Forelimb muscle (tissue), 1 donor: Measurements from ENCODE around the gene GNAT2. TPM values are rescaled to one million over a fixed set of nuclear protein-coding genes. Genes with fewer than 3 reads are reported as not detected.
"Not testable (repeated sequence)": the region's sequence is repeated elsewhere in the genome, so short reads cannot be mapped to it uniquely, and the experiment has no call there.

Experiments
- DNase-seq: peaks from one replicate; pipeline ENCODE4 v3.0.0-alpha.2; 2013; ENCODE audit warnings: low read depth
- polyA plus RNA-seq: library from polyadenylated mRNA; unstranded; fragments of 120-200 nt; gene quantifications from one replicate; pipeline ENCODE4 v1.2.1, GENCODE V29; 2013; ENCODE audit not compliant: insufficient read length

Gene GNAT2
- not detected for polyA plus RNA-seq

DNA sequence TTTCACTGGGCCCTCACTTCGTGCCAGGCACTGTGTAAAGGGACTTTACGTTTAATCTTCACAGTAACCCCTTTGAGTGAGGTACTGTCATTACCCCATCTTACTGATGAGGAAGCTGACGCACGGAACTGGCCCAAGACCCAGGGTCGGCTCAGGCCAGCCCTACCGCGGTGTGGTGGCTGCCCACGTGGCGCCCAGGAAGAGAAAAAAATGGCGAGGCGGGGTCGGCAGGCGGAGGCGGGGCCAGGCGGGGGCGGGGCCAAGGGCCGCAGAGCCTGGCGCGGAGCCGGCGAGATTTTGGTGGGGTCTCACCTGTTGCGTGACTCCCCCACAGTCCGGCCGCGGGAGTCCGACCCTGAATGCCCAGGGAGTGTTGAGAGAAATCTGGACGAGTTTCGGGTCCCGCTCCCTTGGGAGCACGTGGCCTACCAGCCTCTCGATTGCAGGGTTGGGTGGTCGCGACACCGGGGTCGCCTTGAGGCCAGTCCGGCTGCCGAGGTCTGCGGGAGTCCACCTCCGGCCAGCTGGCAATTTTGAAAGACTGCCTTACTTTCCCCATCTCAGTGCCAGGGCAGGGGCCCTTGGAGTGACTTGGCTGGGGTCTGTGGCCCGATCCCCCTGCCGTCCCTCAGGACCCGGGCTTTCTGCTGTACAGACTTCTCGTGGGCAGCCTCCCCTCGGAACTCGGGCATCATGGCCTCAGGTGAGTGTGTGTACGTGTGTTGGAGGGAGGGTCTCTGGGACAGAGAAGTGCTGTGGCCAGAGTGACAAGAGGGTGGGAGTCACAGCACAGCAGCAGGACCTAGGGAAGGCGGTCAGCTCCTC is at the start of gene GNAT2, which contains the start of gene AMPD2:
TSS of gene GNAT2 (minus strand) at position 41 of the 825 bp plus-strand sequence. CDS start 6,746 bp downstream, outside the sequence.
TSS of gene AMPD2 (plus strand) at position 262 of the 825 bp plus-strand sequence. CDS start 1,339 bp downstream, outside the sequence.
- no peak for DNase-seq

DNA sequence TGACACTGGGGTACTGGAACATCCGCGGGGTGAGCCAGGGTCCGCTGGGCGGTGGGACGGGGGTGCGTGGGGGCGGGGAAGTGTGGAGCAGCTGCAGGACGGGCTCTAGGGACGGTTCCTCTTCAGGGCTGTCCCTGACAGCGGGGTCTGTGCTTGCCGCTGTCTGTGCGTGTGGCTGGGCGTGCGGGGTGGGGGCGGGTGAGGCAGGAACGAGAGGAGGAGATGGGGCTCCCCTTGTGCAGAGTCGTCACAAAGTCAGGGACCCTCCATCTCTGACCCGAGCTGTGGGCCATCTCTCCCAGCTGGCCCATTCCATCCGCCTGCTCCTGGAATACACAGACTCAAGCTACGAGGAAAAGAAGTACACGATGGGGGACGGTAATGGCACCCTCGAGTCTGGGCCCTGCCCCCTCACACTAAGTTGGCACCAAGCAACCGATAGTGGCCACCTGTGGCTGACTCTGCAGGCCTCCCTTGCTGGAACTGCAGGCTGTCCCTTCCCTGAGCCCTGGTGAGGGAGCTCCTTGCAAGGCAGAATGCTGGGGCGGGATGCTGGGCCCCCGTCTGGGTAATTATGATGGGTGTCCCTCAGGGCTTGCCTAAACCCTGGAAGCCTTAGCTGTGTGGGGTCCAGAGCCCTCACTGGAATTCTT is 48.8 kb upstream of the GNAT2 start:
- DNase-seq, result no peak

DNA sequence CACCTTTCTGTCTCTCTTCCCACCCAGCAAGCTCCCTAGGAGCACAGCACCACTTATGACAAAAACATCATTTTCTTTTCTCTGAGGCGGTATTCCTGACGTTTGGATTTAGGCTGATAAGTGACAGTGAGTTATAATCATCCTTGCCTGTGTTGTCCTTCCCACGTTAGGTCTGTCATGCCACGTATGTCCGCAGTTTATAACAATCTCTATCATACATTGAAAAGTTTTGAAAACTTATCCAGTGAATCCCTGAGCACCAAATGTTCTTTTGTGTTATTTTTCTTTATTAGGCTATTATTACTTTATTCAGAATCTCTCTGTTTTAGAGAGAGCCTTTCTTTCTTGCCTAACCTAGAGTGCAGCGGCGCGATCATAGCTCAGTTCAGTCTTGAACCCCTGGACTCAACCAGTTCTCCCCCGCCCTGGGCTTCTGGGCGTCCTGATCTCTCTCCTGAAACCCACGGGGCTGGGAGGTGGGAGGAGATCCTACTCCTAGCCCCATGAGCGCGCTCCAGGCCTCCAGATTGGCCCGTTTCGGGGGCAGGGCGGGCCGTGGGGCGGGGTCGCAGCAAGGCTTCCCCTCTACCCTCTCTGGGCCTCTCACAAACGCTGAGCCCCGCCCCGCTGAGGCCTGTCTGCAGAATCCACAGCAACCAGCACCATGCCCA is 48.2 kb upstream of the GNAT2 start, which contains the start of gene GSTM2:
TSS of gene GSTM2 (plus strand) at position 606 of the 671 bp plus-strand sequence. CDS start at position 665, 59 bp downstream.
- DNase-seq, result peak; percentile 64

DNA sequence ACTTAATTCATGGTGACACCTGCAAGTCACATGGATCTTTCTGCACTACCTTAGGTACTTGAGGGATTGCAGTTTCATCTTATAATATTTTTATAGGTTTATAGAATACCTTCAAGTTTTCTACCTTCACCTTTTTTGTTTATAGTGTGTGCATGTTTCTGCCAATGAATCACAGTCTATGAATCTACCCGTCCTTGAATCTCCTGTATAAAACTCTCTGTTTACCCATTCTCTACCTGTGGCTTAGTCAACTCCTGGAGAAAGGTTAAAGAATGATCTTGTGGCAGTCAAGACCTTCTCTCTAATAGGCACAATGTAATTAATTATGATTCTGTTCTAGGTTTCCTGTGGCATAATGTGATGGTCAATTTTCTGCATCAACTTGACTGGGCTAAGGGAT is 45.3 kb upstream of the GNAT2 start:
- DNase-seq, result no peak

DNA sequence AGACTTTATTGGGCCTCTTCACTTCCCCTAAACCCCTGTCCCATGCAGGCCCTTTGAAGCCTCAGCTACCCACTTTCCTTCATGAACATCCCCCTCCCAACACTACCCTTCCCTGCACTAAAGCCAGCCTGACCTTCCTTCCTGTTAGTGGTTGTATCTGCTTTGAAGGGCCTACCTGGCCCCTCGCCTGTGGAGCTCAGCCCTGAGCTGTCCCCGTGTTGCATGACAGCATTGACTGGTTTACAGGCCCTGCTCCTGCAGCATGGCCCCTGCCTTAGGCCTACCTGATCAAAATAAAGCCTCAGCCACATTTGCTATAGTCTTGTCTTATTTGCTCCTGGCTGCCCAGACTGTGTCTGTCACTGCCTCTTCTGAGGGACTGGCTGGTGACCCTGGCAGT is 42.0 kb upstream of the GNAT2 start:
- DNase-seq, result no peak

DNA sequence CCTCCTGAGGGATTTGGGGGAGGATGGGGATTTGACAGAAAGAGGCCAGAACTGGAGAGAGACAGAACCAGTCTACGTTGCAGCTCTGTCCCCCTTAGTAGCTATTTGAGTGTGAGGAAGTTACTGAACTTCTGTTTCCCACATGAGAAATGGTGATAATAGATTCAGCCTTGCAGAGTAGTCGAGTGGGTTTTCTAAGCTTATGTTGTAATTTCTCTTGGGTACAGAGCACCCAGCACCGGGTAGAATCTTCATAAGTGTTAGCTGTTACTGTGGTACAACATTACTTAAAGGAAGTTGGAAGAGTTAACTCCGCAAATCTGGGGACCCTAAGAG is 41.2 kb upstream of the GNAT2 start:
- not testable (repeated sequence) for DNase-seq

DNA sequence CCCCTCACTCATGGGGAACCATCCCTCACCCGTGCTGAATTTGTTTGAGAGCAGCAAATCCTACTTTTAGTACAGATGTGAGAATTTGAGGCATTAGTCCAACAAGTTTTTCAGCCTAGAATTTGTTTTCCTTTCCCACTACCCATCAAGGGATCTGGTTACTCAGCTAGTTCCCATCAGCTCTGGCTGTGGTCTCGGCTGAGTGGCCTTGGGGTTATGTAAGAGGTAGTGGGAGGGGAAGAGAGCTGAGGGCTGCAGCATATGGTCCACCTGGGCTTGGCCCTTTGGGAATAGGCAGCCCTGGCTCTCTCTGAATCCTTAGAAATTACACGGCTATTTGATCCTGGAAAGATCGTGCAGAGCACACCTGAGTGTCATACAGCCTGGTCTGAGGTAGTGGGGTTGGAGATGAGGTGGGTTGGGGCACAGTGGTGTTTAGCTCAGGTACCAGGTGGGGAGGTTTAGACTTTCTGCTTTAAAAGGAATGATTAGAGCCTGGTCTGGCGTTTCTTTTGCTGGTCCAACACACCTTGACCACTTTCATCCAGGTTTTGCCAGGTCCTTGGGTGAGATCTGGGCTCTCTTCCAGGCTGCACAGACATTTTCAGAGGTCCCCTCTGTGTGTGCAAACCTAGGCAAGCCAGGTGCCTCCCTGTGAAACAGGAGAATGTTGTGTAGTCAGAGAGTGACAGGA is 40.7 kb upstream of the GNAT2 start:
- no peak for DNase-seq

DNA sequence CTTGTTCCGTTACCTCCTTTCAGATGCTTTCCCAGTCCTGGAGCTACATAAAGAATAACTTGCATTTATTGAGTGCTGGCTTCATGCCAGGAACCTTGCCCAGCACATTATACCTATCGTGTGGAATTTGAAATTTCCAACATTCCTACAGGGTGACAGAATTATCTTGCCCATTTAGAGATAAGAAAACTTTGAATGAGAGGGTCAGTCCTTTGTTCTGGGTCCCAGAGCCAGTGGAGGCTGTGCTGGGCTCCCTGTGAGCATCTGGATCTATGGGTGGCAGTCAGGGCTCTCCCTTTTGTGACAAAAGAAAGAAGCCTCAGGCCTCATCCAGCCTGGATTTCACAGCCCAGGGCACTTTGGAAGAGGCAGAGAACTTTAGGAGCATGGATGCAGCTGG is 39.7 kb upstream of the GNAT2 start:
- DNase-seq, result no peak

DNA sequence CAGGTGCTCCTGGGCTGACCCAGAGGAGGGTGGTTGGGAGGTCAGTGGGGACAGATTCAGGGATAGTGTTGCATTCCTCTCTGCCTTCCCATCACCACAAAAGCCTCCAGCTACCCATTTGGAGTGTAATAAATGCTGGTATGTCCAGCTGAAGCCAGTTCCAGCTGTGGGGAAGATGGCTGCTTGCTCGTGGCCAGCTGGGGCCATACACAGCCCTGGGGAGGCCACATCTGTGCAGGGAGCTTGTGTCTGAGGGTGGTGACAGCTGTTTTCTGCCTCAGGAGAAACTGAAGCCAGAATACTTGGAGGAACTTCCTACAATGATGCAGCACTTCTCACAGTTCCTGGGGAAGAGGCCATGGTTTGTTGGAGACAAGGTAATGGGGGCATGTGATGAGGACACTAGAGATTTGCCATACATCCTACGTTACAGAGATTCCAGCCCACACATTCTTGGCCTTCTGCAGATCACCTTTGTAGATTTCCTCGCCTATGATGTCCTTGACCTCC is 39.2 kb upstream of the GNAT2 start:
- no peak for DNase-seq

DNA sequence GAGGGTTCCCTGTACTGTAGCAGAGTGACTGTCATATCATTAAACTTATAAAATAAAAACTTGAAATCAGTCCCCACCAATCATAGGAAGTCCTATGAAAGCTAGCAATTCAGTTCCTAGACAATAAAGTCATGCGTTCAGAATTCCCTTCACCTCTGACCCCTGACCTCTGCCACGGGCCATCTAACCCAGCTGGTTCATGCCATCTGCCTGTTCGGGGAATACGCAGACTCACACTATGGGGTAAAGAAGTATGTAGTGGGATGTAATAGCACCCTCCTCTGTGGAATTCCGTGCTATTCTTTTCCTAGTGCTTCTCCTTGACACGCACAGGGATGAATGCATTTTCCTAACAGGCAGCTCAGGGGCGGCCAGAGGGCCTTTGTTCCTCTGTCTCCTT is 38.6 kb upstream of the GNAT2 start:
- DNase-seq, result no peak

DNA sequence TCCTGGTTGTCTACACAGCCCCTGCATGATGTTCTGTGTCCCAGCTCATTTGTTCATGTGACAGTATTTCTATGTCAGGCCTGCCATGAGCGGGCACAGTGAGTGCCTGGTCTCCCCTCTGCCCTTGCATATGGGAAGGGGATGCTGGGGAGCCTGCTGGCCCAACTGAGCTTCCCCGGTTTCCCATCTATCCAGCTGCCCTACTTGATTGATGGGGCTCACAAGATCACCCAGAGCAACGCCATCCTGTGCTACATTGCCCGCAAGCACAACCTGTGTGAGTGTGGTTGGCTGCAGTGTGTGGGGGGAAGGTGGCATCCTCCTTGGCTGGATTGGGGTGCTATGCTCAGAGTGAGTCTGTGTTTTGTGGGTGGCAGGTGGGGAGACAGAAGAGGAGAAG is 38.0 kb upstream of the GNAT2 start:
- DNase-seq, result no peak

DNA sequence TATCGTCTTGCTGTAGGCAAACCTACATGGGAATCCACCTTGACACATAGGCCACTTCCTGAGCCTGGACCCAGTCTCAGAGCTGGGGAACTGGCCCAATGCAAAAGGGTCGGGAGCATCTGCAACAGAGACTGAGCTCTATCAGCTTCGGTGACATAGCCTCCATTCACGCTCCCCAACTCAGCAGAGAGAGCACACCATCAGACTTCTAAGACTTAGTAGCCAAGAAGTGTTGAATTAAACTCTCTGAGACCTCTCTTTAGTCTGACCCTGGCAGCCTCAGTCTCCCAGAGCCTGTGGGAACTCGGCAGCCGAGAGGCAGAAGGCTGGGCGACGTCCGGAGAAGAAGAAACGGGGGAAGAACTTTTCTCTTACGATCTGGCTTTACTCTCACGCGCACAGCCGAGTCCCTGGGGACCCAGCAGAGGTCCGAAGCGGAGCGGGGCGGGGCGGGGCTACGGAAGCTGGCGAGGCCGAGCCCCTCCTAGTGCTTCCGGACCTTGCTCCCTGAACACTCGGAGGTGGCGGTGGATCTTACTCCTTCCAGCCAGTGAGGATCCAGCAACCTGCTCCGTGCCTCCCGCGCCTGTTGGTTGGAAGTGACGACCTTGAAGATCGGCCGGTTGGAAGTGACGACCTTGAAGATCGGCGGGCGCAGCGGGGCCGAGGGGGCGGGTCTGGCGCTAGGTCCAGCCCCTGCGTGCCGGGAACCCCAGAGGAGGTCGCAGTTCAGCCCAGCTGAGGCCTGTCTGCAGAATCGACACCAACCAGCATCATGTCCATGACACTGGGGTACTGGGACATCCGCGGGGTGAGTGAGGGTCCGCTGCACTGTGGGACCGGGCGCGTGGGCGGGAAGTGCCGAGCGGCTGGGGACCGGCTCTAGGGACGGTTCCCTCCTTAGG is 36.5 kb upstream of the GNAT2 start, which contains the start of gene GSTM4:
TSS of gene GSTM4 (plus strand) at position 485 of the 905 bp plus-strand sequence. CDS start at position 776, 291 bp downstream.
- no peak for DNase-seq

DNA sequence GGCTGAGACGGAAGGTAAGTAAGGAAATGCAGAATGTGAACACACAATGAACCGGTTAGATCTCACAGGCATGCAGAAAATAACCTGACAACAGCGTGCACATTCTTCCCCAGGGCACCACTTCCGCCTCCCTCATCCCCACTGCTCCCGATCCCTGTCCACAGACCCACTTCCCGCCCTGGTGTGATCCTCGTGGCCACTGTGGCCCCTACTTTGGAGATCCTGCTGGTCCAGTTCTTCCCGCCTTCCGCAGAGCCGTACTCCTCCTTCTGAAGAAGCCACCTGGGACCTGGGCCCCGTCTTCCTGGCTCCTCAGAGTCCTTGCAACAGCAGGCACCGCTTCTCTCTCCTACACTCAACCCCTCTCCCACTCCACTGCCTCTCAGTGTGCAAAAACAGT is 35.1 kb upstream of the GNAT2 start:
- no peak for DNase-seq

DNA sequence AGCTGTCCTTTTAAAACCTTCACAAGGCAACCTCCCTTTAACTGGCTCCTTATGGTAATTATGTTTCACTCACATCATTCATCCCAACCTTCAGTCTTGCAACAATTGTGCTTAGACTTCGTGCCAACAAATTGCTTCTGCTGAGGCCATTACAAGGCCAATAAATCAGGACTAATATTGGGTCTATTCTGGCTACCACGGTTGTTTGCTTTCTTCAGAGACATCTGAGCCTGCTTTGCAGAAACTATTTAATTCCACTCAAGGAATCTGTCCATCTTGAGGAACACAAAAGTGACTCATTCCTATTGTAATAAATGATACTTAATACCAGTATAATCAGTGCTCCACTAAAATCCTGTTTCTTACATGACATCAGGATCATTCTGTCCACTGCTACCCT is 33.9 kb upstream of the GNAT2 start:
- no peak for DNase-seq

DNA sequence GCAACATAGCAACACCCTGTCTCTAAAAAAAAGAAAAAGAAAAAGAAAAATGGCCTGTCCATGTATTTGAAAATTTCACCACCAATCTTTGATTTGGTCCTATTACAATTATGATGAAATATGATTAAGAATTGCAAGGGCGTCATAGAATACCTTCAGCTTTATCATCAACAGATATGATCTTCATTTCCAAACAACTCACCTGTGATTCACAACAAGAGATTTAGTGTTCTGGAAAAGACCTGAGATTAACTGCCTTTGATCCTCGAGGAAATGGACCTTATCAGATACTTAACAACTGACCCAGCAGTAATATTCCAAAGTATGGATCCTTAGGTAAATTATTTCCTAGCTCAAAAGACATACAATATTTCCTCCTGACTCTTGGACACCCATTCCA is 33.0 kb upstream of the GNAT2 start:
- no peak for DNase-seq

DNA sequence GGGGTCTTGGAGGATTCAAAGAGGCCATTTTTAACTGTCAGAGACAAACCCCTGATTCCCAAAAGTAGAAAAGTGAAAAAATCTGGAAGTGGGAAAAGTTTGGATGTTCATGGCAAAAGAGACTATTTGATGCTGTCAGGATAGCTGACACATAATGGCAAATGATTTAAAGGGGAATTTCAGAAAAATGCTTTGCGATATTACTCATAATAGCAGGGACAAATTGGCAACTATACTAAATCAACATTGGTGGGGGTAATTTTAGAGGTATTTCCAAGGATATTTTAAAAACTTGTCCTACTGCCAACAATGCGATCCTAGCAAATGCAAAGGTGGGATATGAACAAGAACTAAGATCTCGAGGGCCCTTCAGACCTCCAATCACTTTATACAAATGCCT is 31.2 kb upstream of the GNAT2 start:
- DNase-seq, result no peak

DNA sequence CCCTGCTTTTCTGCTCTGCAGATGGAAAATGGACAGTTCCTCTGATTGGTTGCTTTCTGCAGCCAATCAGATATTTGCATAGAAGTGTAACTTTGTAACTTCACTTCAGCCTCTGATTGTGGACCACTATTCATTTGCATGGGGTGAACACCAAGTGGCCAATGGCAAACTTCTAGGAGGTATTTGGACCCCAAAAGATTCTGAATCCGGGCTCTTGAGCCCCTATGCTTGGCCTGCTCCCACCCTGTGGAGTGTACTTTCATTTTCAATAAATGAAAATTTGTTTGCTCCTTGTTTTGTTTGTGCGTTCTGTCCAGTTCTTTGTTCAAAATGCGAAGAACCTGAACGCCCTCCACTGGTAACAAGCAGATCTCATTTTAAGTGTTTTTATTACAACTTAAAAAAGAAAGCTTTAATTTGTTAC is 30.1 kb upstream of the GNAT2 start:
- DNase-seq, result no peak

DNA sequence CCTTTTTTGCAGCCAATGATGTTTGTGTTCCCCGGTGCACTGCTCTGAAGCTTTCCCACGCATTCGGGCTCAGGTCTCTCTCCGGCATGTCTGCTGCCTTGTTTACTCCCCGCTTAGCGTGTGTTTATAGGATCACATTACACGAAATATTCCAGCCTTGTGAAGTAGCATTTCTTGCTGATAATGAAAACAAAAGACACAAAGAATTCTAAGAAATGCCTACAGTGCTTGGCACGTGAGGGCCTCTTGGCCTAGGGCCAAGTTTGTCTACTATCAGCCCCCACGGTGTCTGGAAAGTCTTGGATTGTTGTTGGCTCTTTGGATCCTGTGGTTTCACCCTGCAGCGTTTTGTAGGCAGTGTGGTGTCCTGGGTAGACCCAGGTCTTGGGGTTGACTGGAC is 25.3 kb upstream of the GNAT2 start:
- no peak for DNase-seq

DNA sequence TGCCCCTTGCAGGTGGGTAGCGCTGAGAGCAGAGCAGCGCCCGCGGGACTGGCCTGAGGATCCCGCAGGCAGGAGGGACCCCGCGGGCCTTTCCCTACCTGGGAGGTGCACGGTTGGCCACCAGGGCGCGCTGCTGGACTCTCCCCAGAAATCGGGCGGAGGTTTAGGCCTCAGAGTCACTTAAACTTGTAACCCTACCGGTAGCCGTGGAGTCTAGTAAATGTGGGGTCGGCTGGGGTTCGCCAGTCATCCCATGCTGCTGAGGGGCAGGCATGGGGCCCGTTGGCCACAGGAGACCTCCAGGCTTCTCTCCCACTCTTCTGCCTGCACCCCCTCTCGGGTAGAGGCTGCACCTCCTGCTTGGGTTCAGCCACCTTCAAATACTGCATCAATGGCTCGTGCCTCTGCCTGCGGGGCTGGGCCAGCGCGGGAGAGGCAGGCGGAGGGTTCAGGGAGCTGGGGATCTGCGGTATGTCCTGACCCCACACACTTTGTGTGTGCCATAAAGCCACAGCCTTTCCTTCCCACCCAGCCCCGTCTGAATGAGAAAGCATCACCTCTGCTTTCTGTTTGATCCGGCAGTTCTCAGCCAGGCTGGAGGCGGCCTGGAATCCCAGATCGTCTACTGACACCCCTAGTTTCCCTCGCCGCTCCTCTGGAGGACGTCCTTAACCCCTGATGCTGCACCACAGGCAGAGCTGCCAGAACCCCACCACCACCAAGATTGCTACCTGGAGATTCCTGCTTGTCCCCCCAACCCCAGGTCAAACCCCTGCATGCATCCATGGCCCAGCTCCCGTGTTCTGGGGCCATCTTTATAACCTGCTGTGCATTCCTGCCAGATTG is 24.2 kb upstream of the GNAT2 start:
- DNase-seq, result no peak

DNA sequence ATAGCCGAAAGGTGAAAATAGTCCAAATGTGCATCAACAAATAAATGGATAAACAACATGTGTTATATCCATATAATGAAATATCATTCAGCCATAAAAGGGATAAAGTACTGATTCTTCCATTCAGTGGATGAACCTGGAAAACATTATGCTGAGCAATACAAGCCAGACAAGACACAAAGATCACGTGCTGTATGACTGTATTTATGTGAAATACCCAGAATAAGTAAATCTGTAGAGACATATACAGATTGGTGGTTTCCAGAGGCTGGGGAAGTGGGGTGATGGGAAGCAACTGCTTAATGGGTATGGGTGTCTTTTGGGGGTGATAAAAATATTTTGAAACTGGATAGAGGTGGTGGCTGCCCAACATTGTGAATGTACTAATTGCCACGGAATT is 23.2 kb upstream of the GNAT2 start:
- no peak for DNase-seq
